ENCODE results near the gene CCDC78.
A peak's percentile ranks its signal among the peaks of the same experiment; 100 is the strongest.

Gene CCDC78

DNA sequence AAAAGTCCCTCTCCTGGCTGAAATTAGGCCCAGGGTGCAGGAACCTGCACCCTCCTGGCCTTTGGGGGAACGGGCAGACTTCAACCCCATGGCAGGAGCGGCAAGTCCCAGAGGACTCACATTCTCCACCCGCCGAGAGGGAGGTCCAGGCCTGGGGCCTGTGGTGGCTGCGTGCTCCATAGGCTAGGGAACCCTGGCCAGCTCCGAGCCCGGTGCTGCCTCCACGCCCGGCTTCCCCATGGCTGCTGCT lies 130 bp downstream of the CCDC78 start:
- Histone ChIP-seq H2BK15ac (ENCODE audit: low read length) (peak overlapping the region; percentile 1), H3K79me1 (ENCODE audit: low read depth, low read length) (peaks cover 5% of the 10 kb centered on the region), H2BK120ac (ENCODE audit: low read depth, low read length) (peak overlapping the region; percentile 83), H3K9ac (ENCODE audit: low read depth, low read length, poor library complexity) (peak overlapping the region; percentile 79), H4K91ac (ENCODE audit: low read depth, low read length, poor library complexity) (no peak overlapping the region), H3K4me2 (ENCODE audit: insufficient read depth, low read length, poor library complexity, severe bottlenecking) (no peak overlapping the region), H3K4me1 (ENCODE audit: control insufficient read depth in 2 of 2, insufficient read depth in 1 of 2, low read depth in 1 of 2, low read length in 2 of 2) (peaks cover 14 to 15% of the 10 kb centered on the region in 2 donors), H2BK5ac (ENCODE audit: low read length) (no peak overlapping the region), H3K9me3 (replicated peaks in 1 of 2; ENCODE audit: control insufficient read depth in 2 of 2, insufficient read depth in 1 of 2, low read depth in 1 of 2, low read length in 2 of 2) (no peaks in the 10 kb centered on the region), H3K36me3 (replicated peaks in 1 of 2; ENCODE audit: control insufficient read depth in 2 of 2, insufficient read depth in 2 of 2, low read length in 2 of 2) (peaks cover 4 to 7% of the 10 kb centered on the region in 2 donors), H2BK12ac (ENCODE audit: low read length) (no peak overlapping the region), H3K27me3 (ENCODE audit: control insufficient read depth in 3 of 3, insufficient read depth in 3 of 3, low read depth in 1 of 3, low read length in 3 of 3) (peaks cover 0 to 16% (median 0%) of the 10 kb centered on the region in 3 experiments), H2AK5ac (ENCODE audit: low read depth, low read length) (peak overlapping the region; percentile 88), H2AFZ (ENCODE audit: low read length) (no peak overlapping the region), H3K27ac (replicated peaks; ENCODE audit: low read length) (peak overlapping the region; percentile 16), H3K4me3 (ENCODE audit: low read length in 2 of 2) (no peak overlapping the region), H4K8ac (ENCODE audit: low read depth, low read length) (no peak overlapping the region), H3K14ac (ENCODE audit: low read length) (peak overlapping the region; percentile 58), H3K18ac (ENCODE audit: low read length) (peak overlapping the region; percentile 97), H3K4ac (ENCODE audit: low read length) (peak overlapping the region; percentile 57), H3K23ac (ENCODE audit: low read depth, low read length, poor library complexity) (peak overlapping the region; percentile 25)
- no peak for DNase-seq (ENCODE audit: low spot score)
- WGBS, 2 donors (ENCODE audit: extremely low coverage in 2 of 2, insufficient read length in 2 of 2, insufficient replicate concordance in 1 of 2), result no CpG with 5 or more reads among the region's 9 CpGs

DNA sequence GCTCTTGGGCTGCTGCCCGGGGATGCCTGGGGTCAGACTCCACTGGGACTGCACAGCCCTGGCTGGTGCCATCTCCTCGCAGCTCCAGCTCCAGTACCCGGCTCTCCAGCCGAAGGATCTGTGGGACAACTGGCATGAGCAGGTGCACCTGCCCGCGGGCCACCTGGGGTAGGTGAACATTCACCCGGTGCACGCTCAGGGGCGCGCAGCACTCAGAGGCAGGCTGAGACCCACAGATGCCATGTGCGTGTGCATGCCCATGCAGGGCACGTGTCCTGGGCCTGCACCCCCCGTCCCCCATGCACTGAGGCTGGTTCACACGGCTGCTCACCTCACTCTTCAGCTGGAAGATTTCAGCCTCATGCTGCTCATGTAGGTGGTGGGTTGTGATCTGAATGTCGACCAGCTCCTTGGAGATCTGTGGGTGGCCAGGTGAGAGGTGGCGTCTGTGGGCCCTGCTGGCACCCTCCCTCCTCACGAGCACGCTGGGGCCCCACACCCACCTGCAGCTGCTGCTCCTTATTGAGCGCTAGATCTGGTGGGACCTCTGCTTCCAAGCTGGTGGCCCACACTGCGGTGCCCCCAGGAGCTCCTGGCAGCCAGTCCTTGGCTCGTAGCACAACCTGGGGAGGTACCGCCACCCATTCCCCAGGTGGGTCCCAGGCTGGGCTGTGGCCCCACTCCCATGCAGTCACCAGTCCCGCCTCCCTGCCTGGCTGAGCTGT lies 618 bp downstream of the CCDC78 start:
- H3K18ac ChIP-seq (ENCODE audit: low read length), result peak overlapping the region; percentile 4
- no peak overlapping the region for H3K14ac ChIP-seq (ENCODE audit: low read length)
- no peak overlapping the region for H3K9ac ChIP-seq (ENCODE audit: low read depth, low read length, poor library complexity)

DNA sequence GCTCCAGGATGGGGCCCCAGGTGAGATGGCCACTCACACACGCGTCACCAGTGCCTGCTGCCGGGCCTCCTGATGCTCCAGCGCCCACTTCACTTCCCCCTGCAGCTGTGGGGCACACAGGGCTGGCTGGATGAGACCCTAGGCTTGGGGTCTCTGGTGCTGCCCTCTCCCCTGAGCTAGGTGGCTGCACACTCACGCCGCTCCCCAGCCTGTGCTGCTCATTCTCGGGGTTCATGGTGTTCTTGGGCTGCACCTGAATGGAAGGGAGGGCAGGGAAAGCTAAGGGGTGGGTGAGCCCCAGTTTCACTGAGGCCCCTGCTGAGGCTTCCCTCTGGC lies 1.2 kb downstream of the CCDC78 start:
- no CpG with 5 or more reads among the region's 7 CpGs for WGBS, 2 donors (ENCODE audit: extremely low coverage in 2 of 2, insufficient read length in 2 of 2, insufficient replicate concordance in 1 of 2)
- Histone ChIP-seq H2AFZ (ENCODE audit: low read length) (no peak overlapping the region), H3K9me3 (replicated peaks in 1 of 2; ENCODE audit: control insufficient read depth in 2 of 2, insufficient read depth in 1 of 2, low read depth in 1 of 2, low read length in 2 of 2) (no peaks in the 10 kb centered on the region), H3K18ac (ENCODE audit: low read length) (peak overlapping the region; percentile 38), H3K79me1 (ENCODE audit: low read depth, low read length) (peaks cover 10% of the 10 kb centered on the region), H3K4me1 (ENCODE audit: control insufficient read depth in 2 of 2, insufficient read depth in 1 of 2, low read depth in 1 of 2, low read length in 2 of 2) (peaks cover 17 to 18% of the 10 kb centered on the region in 2 donors), H3K27me3 (ENCODE audit: control insufficient read depth in 3 of 3, insufficient read depth in 3 of 3, low read depth in 1 of 3, low read length in 3 of 3) (peaks cover 0 to 16% (median 0%) of the 10 kb centered on the region in 3 experiments), H2BK12ac (ENCODE audit: low read length) (peak overlapping the region; percentile 30), H3K4ac (ENCODE audit: low read length) (no peak overlapping the region), H3K4me2 (ENCODE audit: insufficient read depth, low read length, poor library complexity, severe bottlenecking) (no peak overlapping the region), H4K91ac (ENCODE audit: low read depth, low read length, poor library complexity) (no peak overlapping the region), H3K23ac (ENCODE audit: low read depth, low read length, poor library complexity) (peak overlapping the region; percentile 80), H2BK120ac (ENCODE audit: low read depth, low read length) (no peak overlapping the region), H3K14ac (ENCODE audit: low read length) (no peak overlapping the region), H2BK15ac (ENCODE audit: low read length) (peak overlapping the region; percentile 1), H4K8ac (ENCODE audit: low read depth, low read length) (peak overlapping the region; percentile 65), H3K27ac (replicated peaks; ENCODE audit: low read length) (no peak overlapping the region), H2BK5ac (ENCODE audit: low read length) (peak overlapping the region; percentile 66), H3K4me3 (ENCODE audit: low read length in 2 of 2) (no peak overlapping the region), H3K36me3 (replicated peaks in 1 of 2; ENCODE audit: control insufficient read depth in 2 of 2, insufficient read depth in 2 of 2, low read length in 2 of 2) (peaks cover 2 to 4% of the 10 kb centered on the region in 2 donors), H3K9ac (ENCODE audit: low read depth, low read length, poor library complexity) (no peak overlapping the region), H2AK5ac (ENCODE audit: low read depth, low read length) (peak overlapping the region; percentile 92)
- no peak for DNase-seq (ENCODE audit: low spot score)

More for the DNA sequence above, 618 bp downstream of the CCDC78 start:
- Histone ChIP-seq H2AFZ (ENCODE audit: low read length) (no peak overlapping the region), H3K23ac (ENCODE audit: low read depth, low read length, poor library complexity) (peak overlapping the region; percentile 25), H2BK12ac (ENCODE audit: low read length) (peak overlapping the region; percentile 58), H3K27ac (replicated peaks; ENCODE audit: low read length) (no peak overlapping the region), H4K91ac (ENCODE audit: low read depth, low read length, poor library complexity) (peak overlapping the region; percentile 53), H3K4me1 (ENCODE audit: control insufficient read depth in 2 of 2, insufficient read depth in 1 of 2, low read depth in 1 of 2, low read length in 2 of 2) (peaks cover 14 to 15% of the 10 kb centered on the region in 2 donors), H3K36me3 (replicated peaks in 1 of 2; ENCODE audit: control insufficient read depth in 2 of 2, insufficient read depth in 2 of 2, low read length in 2 of 2) (peaks cover 2 to 7% of the 10 kb centered on the region in 2 donors), H3K4me3 (ENCODE audit: low read length in 2 of 2) (peak overlapping the region in 1 of 2 donors; percentile 28), H3K9me3 (replicated peaks in 1 of 2; ENCODE audit: control insufficient read depth in 2 of 2, insufficient read depth in 1 of 2, low read depth in 1 of 2, low read length in 2 of 2) (no peaks in the 10 kb centered on the region), H3K79me1 (ENCODE audit: low read depth, low read length) (peaks cover 8% of the 10 kb centered on the region), H3K4ac (ENCODE audit: low read length) (peak overlapping the region; percentile 41), H4K8ac (ENCODE audit: low read depth, low read length) (peak overlapping the region; percentile 23), H3K4me2 (ENCODE audit: insufficient read depth, low read length, poor library complexity, severe bottlenecking) (no peak overlapping the region), H2AK5ac (ENCODE audit: low read depth, low read length) (peak overlapping the region; percentile 0), H2BK120ac (ENCODE audit: low read depth, low read length) (no peak overlapping the region), H3K27me3 (ENCODE audit: control insufficient read depth in 3 of 3, insufficient read depth in 3 of 3, low read depth in 1 of 3, low read length in 3 of 3) (peaks cover 0 to 16% (median 0%) of the 10 kb centered on the region in 3 experiments), H2BK5ac (ENCODE audit: low read length) (peak overlapping the region; percentile 29), H2BK15ac (ENCODE audit: low read length) (peak overlapping the region; percentile 1)
- WGBS, 2 donors (ENCODE audit: extremely low coverage in 2 of 2, insufficient read length in 2 of 2, insufficient replicate concordance in 1 of 2), result no CpG with 5 or more reads among the region's 23 CpGs
- DNase-seq (ENCODE audit: low spot score), result no peak

DNA sequence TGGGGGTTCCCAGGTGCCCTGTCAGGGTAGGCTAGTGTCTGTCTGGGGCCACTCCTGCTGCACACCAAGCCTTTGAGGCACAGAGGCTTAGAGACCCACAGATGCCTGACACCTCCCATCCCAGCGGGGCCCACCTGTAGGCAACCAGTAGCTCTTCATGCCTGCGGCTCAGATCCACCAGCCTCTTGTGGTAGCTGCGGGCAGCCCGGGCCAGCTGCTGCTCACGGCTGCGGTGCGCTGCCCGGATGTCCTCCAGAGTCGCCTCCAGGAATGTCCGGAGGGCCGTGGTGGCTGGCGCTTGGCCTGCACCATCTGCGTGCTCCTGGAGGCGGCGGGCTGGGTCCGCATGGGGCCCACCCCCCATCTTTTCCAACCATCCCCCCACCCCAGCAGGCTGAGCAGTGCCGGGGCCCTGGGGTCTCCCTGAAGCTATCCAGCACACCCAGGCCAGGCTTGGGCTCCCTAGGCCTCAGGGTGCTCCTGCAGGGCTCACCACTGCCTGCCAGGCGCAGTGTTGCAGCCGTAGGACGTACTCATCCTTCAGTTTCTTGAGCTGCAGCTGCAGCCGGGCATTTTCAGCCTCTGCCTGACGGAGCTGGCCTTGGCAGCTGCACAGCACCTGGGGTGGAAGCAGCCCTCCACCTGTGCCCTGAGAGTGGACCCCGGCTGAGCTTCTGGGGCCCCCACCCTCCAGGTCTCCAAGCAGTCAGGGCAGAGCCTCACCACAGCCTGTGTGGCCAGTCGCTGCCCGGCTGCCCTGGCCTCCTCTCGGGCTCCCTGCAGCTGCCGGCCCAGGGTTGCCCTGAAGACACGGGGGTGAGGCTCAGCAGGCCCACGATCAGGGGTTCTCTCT lies 1.8 kb downstream of the CCDC78 start:
- Histone ChIP-seq H4K91ac (ENCODE audit: low read depth, low read length, poor library complexity) (no peak overlapping the region), H3K9me3 (replicated peaks in 1 of 2; ENCODE audit: control insufficient read depth in 2 of 2, insufficient read depth in 1 of 2, low read depth in 1 of 2, low read length in 2 of 2) (no peaks in the 10 kb centered on the region), H3K36me3 (replicated peaks in 1 of 2; ENCODE audit: control insufficient read depth in 2 of 2, insufficient read depth in 2 of 2, low read length in 2 of 2) (peaks cover 2 to 4% of the 10 kb centered on the region in 2 donors), H3K79me1 (ENCODE audit: low read depth, low read length) (peaks cover 13% of the 10 kb centered on the region), H3K27me3 (ENCODE audit: control insufficient read depth in 3 of 3, insufficient read depth in 3 of 3, low read depth in 1 of 3, low read length in 3 of 3) (peaks cover 0 to 16% (median 0%) of the 10 kb centered on the region in 3 experiments), H3K27ac (replicated peaks; ENCODE audit: low read length) (no peak overlapping the region), H3K4me2 (ENCODE audit: insufficient read depth, low read length, poor library complexity, severe bottlenecking) (no peak overlapping the region), H4K8ac (ENCODE audit: low read depth, low read length) (peak overlapping the region; percentile 65), H3K18ac (ENCODE audit: low read length) (peak overlapping the region; percentile 17), H2AK5ac (ENCODE audit: low read depth, low read length) (peak overlapping the region; percentile 92), H2BK5ac (ENCODE audit: low read length) (peak overlapping the region; percentile 66), H2BK120ac (ENCODE audit: low read depth, low read length) (no peak overlapping the region), H3K4me3 (ENCODE audit: low read length in 2 of 2) (no peak overlapping the region), H3K14ac (ENCODE audit: low read length) (peak overlapping the region; percentile 38), H3K23ac (ENCODE audit: low read depth, low read length, poor library complexity) (peak overlapping the region; percentile 80), H3K4me1 (ENCODE audit: control insufficient read depth in 2 of 2, insufficient read depth in 1 of 2, low read depth in 1 of 2, low read length in 2 of 2) (peaks cover 23% of the 10 kb centered on the region in 2 donors), H2BK12ac (ENCODE audit: low read length) (peak overlapping the region; percentile 30), H3K4ac (ENCODE audit: low read length) (no peak overlapping the region), H2BK15ac (ENCODE audit: low read length) (no peak overlapping the region), H3K9ac (ENCODE audit: low read depth, low read length, poor library complexity) (no peak overlapping the region), H2AFZ (ENCODE audit: low read length) (no peak overlapping the region)
- DNase-seq (ENCODE audit: low spot score), result no peak
- no CpG with 5 or more reads among the region's 29 CpGs for WGBS, 2 donors (ENCODE audit: extremely low coverage in 2 of 2, insufficient read length in 2 of 2, insufficient replicate concordance in 1 of 2)

Measured in neuronal stem cell (in vitro differentiated cells).